Activated B cell treated with CpG ODN at 0.5 μM for 24 hours (primary cell): Measurements from ENCODE around the gene AKAP5. TPM values are rescaled to one million over a fixed set of nuclear protein-coding genes. Genes with fewer than 3 reads are reported as not detected.
A peak's percentile ranks its signal among the peaks of the same experiment; 100 is the strongest.

Source experiments
- ATAC-seq: fragments of 200-7000 bp; cut with Tn5 transposase; one replicate; pipeline ENCODE4 v1.10.0; 2021; ENCODE audit warnings: low read depth, mild to moderate bottlenecking, moderate library complexity
- CTCF ChIA-PET: fragments of 350-600 bp; sonication (Branson Sonifier 250); formaldehyde crosslinking; loops from one replicate; lab custom pipeline; 2021; ENCODE audit warnings: antibody characterized with exemption; lab: Charles Lee
- POLR2A ChIA-PET: fragments of 350-600 bp; sonication (Branson Sonifier 250); formaldehyde crosslinking; loops from one replicate; lab custom pipeline; 2021; ENCODE audit warnings: antibody characterized with exemption; lab: Charles Lee
- DNase-seq: peaks from one replicate; pipeline ENCODE4 v3.0.0; 2022
- H3K27ac Mint-ChIP-seq: one replicate; pipeline ENCODE4 v1.8.0; 2020; ENCODE audit warnings: mixed read lengths
- H3K27me3 Mint-ChIP-seq: one replicate; pipeline ENCODE4 v1.8.0; 2021; ENCODE audit warnings: mixed read lengths
- H3K36me3 Mint-ChIP-seq: one replicate; pipeline ENCODE4 v1.8.0; 2021; ENCODE audit warnings: low read depth, mixed read lengths
- H3K4me1 Mint-ChIP-seq: one replicate; pipeline ENCODE4 v1.8.0; 2021; ENCODE audit warnings: mixed read lengths
- H3K4me3 Mint-ChIP-seq: one replicate; pipeline ENCODE4 v1.8.0; 2020; ENCODE audit warnings: mild to moderate bottlenecking, mixed read lengths
- H3K9me3 Mint-ChIP-seq: one replicate; pipeline ENCODE4 v1.8.0; 2020; ENCODE audit warnings: mixed read lengths
- intact Hi-C: fragments of 100-400 bp; cut with micrococcal nuclease; formaldehyde crosslinking; loops from one replicate; pipeline ENCODE4 v1.15.1; 2024
- total RNA-seq: library from RNA; stranded (reverse); gene quantifications from 2 replicates; pipeline ENCODE4 v1.2.3, GENCODE V29; 2022
- TF ChIP-seq, protein P1 (sequence below): fragments of 200-600 bp; IDR thresholded peaks from one replicate; pipeline ENCODE4 v1.8.0; 2022; ENCODE audit warnings: antibody characterized with exemption, mild to moderate bottlenecking

The AKAP5 gene
- total RNA-seq, 1 donor from 2014 or later, result 5.1 TPM

DNA sequence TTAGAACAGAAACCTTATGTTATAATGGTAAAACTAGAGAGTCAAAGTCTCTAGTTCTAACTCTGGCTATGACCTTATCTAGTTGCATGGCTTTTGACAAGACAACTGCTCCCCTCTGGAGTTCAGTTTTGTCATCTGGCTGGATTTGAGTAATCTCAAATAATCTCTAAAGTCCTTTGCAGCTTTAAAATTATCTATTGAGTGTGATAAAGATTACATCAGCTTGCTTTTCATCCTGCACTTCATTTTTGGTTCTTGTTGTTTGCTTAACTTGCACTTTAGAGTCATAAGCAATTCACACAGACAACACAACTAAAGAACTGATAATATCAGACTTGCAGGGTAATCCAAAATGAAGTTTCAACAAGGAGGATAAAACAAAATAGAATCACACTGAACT is 2.3 kb downstream of the AKAP5 start:
- ChIA-PET CTCF (interaction anchor here (1.2 to 3.2 kb wide), 3 partner anchors 37 to 124 kb away, joined by 3 to 16 read pairs (median 11); no protein-coding TSS in a partner anchor), POLR2A (interaction anchor here (2.4 kb wide), 1 partner anchor 35 kb away, joined by 17 read pairs; the partner anchor contains the start of gene ZBTB25)
- ATAC-seq, result no peak
- no peak for DNase-seq
- H3K27me3 Mint-ChIP-seq, result no peaks in the 10 kb centered on the region
- H3K4me1 Mint-ChIP-seq, result peaks cover 48% of the 10 kb centered on the region
- no peak overlapping the region for H3K4me3 Mint-ChIP-seq
- no peaks in the 10 kb centered on the region for H3K9me3 Mint-ChIP-seq
- H3K27ac Mint-ChIP-seq, result peak overlapping the region; percentile 55
- H3K36me3 Mint-ChIP-seq, result peaks cover 1% of the 10 kb centered on the region
- TF ChIP-seq, protein P1, sequence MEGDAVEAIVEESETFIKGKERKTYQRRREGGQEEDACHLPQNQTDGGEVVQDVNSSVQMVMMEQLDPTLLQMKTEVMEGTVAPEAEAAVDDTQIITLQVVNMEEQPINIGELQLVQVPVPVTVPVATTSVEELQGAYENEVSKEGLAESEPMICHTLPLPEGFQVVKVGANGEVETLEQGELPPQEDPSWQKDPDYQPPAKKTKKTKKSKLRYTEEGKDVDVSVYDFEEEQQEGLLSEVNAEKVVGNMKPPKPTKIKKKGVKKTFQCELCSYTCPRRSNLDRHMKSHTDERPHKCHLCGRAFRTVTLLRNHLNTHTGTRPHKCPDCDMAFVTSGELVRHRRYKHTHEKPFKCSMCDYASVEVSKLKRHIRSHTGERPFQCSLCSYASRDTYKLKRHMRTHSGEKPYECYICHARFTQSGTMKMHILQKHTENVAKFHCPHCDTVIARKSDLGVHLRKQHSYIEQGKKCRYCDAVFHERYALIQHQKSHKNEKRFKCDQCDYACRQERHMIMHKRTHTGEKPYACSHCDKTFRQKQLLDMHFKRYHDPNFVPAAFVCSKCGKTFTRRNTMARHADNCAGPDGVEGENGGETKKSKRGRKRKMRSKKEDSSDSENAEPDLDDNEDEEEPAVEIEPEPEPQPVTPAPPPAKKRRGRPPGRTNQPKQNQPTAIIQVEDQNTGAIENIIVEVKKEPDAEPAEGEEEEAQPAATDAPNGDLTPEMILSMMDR, result no peak
- intact Hi-C loops, result loop anchor here (5.0 kb wide), 1 partner anchor 80 kb away; the partner anchor contains the start of gene MTHFD1

DNA sequence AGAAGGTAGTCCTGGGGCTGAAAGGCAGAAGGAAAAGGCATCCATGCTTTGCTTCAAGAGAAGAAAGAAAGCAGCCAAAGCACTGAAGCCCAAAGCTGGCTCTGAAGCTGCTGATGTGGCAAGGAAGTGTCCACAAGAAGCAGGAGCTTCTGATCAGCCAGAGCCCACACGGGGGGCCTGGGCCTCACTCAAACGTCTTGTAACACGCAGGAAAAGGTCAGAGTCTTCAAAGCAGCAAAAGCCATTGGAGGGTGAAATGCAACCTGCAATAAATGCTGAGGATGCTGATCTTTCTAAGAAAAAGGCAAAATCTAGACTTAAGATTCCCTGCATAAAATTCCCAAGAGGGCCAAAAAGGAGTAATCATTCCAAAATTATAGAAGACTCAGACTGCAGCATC is 3.2 kb downstream of the AKAP5 start:
- Mint-ChIP-seq H3K27ac (peak overlapping the region; percentile 55), H3K9me3 (no peaks in the 10 kb centered on the region), H3K36me3 (peaks cover 1% of the 10 kb centered on the region), H3K4me1 (peaks cover 40% of the 10 kb centered on the region), H3K4me3 (no peak overlapping the region), H3K27me3 (no peaks in the 10 kb centered on the region)
- intact Hi-C loops, result loop anchor here (5.0 kb wide), 1 partner anchor 81 kb away; the partner anchor contains the start of gene MTHFD1
- POLR2A ChIA-PET, result no interaction called here
- CTCF ChIA-PET, result interaction anchor here (3.2 kb wide), 1 partner anchor 38 kb away, joined by 16 read pairs; no protein-coding TSS in a partner anchor
- TF ChIP-seq, protein P1, result no peak
- DNase-seq (no peak), ATAC-seq (no peak)

DNA sequence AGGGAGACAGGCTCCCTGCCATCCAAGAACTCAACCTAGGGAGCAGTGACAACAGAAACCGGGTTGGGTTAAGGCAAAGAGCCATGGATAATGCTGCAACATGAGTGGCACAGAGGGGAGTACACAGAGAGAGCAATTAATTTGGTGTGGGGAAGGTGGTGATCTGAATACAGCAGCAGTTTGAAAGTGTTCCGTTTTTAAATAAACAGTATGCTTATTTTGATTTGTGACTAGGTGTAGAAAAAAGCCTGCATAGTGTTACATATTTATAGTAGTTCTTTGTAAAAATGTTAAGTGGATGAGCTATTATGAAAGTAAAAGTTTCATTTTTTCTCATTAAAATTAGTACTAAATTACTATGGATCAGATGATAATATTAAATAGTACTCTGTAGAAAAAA is 8.7 kb downstream of the AKAP5 start:
- ATAC-seq (no peak), DNase-seq (no peak)
- CTCF ChIA-PET, result interaction anchor here (7.4 kb wide), 1 partner anchor 42 kb away, joined by 148 read pairs; no protein-coding TSS in a partner anchor
- H3K4me3 Mint-ChIP-seq, result no peak overlapping the region
- POLR2A ChIA-PET, result no interaction called here
- no peaks in the 10 kb centered on the region for H3K9me3 Mint-ChIP-seq
- intact Hi-C loops, result loop anchor here (10.0 kb wide), 1 partner anchor 309 kb away; no protein-coding TSS in a partner anchor
- no peaks in the 10 kb centered on the region for H3K27me3 Mint-ChIP-seq
- H3K4me1 Mint-ChIP-seq, result peaks cover 7% of the 10 kb centered on the region
- peaks cover 3% of the 10 kb centered on the region for H3K36me3 Mint-ChIP-seq
- TF ChIP-seq, protein P1, result no peak
- no peak overlapping the region for H3K27ac Mint-ChIP-seq

DNA sequence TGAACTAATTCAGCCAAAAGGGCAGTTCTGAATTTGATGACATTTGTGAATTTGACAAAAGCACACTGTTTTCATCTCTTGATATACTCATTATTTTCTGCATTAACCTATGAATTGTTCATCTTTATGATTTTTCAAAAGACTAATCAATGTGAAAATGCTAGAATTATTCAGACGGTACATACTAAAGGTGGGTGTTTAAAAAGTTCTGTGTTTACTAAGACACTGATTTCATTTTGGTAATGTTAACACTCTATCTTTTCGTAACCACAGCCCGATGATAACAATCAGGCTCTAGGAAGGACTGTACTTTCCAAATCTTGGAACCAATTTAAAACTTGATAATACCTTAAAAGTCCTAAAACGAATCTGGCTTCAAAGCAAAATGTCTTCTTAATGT is 9.4 kb downstream of the AKAP5 start:
- Mint-ChIP-seq H3K27ac (no peak overlapping the region), H3K27me3 (no peaks in the 10 kb centered on the region), H3K4me1 (peaks cover 7% of the 10 kb centered on the region), H3K36me3 (peaks cover 5% of the 10 kb centered on the region), H3K9me3 (no peaks in the 10 kb centered on the region), H3K4me3 (no peak overlapping the region)
- ATAC-seq, result no peak
- TF ChIP-seq, protein P1, result no peak
- ChIA-PET CTCF (interaction anchor here (7.4 kb wide), 1 partner anchor 43 kb away, joined by 148 read pairs; no protein-coding TSS in a partner anchor), POLR2A (no interaction called here)
- DNase-seq, result no peak
- intact Hi-C loops, result loop anchor here (10.0 kb wide), 1 partner anchor 310 kb away; no protein-coding TSS in a partner anchor

DNA sequence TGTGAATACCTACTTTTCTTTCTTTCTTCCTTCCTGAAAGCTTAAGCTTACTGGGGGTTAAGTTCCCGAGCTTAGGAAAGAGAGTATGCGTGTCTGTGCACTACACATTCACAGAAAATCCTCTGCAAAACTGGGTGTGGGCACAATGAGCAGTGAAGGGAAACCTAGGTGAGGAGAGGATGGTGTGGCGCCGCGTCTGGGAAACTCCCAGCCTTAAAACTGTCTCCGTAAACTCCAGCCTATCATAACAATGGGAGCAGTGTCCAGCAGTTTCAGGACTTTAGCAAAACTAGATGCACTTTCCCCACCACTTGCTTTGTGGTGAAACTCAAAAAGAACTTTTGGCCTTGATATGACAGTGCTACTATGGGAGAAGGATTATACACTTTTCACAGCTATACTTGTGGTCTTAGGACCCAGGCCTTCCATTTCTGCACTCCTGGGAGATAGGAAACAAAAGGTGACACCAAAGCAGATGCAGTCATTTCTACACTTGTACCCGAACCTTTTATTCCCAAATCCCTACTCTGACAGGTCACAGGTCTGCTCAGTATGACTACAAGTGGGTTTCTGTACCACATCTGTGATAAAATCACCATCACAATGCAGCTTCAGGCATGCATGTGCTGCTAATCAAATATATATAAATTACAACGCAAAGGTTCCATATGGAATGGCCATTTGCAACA is 10.4 kb downstream of the AKAP5 start:
- intact Hi-C loops, result loop anchor here (10.0 kb wide), 1 partner anchor 311 kb away; no protein-coding TSS in a partner anchor
- ChIA-PET CTCF (interaction anchor here (0.8 to 7.4 kb wide), 3 partner anchors 18 to 132 kb away, joined by 5 to 148 read pairs (median 8); no protein-coding TSS in a partner anchor), POLR2A (interaction anchor here (0.8 kb wide), 1 partner anchor 28 kb away, joined by 3 read pairs; the partner anchor contains the start of gene ZBTB25)
- Mint-ChIP-seq H3K27me3 (no peaks in the 10 kb centered on the region), H3K4me1 (peaks cover 7% of the 10 kb centered on the region), H3K4me3 (no peak overlapping the region), H3K36me3 (peaks cover 9% of the 10 kb centered on the region), H3K27ac (no peak overlapping the region), H3K9me3 (no peaks in the 10 kb centered on the region)
- DNase-seq, result no peak
- no peak for ATAC-seq
- TF ChIP-seq, protein P1, result no peak
